WTC11 (cell line): ENCODE data around the gene RAPGEF3.

ENCODE experiments used
- SP1 ChIP-seq: sonication (generic); formaldehyde crosslinking; conservative IDR thresholded peaks from 2 replicates; pipeline ENCODE4 v1.8.1; 2022; ENCODE audit warnings: missing genetic modification reagents
- TF ChIP-seq, protein P1 (sequence below): fragments of 200-600 bp; IDR thresholded peaks from 2 replicates; pipeline ENCODE4 v1.8.0; 2022; ENCODE audit warnings: antibody characterized with exemption
- TF ChIP-seq, protein P2 (sequence below): sonication (generic); formaldehyde crosslinking; IDR thresholded peaks from 2 replicates; pipeline ENCODE4 v1.8.0; 2022; ENCODE audit warnings: mild to moderate bottlenecking, missing genetic modification reagents

DNA sequence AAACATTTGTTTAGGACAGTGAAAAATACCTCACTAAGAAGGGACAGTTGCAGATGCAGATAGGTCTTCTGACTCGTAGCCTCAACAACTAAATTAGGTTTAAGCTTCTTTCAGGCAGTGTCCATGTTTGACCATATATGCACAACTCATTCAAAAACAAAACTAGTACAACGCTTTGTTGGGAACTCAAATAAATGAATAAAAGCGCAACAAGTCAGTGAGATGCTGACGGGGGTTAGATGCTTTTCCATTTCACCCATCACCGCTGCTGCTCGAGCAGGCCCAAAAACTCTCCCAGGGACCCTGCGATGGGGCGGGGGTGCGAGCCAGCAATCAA, 53.5 kb downstream of the RAPGEF3 start:
- TF ChIP-seq, protein P1, sequence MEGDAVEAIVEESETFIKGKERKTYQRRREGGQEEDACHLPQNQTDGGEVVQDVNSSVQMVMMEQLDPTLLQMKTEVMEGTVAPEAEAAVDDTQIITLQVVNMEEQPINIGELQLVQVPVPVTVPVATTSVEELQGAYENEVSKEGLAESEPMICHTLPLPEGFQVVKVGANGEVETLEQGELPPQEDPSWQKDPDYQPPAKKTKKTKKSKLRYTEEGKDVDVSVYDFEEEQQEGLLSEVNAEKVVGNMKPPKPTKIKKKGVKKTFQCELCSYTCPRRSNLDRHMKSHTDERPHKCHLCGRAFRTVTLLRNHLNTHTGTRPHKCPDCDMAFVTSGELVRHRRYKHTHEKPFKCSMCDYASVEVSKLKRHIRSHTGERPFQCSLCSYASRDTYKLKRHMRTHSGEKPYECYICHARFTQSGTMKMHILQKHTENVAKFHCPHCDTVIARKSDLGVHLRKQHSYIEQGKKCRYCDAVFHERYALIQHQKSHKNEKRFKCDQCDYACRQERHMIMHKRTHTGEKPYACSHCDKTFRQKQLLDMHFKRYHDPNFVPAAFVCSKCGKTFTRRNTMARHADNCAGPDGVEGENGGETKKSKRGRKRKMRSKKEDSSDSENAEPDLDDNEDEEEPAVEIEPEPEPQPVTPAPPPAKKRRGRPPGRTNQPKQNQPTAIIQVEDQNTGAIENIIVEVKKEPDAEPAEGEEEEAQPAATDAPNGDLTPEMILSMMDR: no peak
- TF ChIP-seq SP1 (CRISPR knock-in tag): no peak
- TF ChIP-seq, protein P2, sequence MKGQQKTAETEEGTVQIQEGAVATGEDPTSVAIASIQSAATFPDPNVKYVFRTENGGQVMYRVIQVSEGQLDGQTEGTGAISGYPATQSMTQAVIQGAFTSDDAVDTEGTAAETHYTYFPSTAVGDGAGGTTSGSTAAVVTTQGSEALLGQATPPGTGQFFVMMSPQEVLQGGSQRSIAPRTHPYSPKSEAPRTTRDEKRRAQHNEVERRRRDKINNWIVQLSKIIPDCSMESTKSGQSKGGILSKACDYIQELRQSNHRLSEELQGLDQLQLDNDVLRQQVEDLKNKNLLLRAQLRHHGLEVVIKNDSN (CRISPR knock-in tag): no peak
